Stimulated activated CD4-positive, alpha-beta T cell treated with anti-CD3 and anti-CD28 coated beads, Interleukin-12 subunit alpha, Interleukin-12 subunit beta, amount 100 ng/mL, for 48 hours (primary cell): ENCODE data around the gene RBMXL3.
"Not testable (repeated sequence)": the region's sequence is repeated elsewhere in the genome, so short reads cannot be mapped to it uniquely, and the experiment has no call there.

ENCODE experiments used
- DNase-seq, 3 donors: peaks; one replicate each; pipeline ENCODE4 v3.0.0-alpha.2; 2020; ENCODE audit warnings: low read depth in 2 of 3, low spot score in 1 of 3

Gene RBMXL3

GRCh38 chrX:115189110-115189509 is at the start of gene RBMXL3:
RBMXL3 (plus strand) TSS chrX:115189410; CDS start chrX:115189442, 32 bp downstream.
- DNase-seq = no peak

DNA sequence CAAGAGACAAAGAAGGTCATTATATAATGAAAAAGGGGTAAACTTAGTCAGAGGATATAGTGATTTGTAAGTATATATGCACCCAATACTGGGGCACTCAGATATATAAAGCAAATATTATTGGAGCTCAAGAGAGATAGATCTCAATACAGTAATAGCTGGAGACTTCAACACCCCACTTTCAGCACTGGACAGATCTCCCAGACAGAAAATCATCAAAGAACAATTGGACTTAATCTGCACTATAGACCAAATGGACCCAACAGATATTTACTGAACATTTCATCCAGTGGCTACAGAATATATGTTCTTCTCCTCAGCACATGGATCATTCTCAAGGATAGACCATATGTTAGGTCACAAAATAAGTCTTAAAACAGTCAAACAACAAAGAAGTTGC is 47.2 kb upstream of the RBMXL3 start:
- no peak for DNase-seq

DNA sequence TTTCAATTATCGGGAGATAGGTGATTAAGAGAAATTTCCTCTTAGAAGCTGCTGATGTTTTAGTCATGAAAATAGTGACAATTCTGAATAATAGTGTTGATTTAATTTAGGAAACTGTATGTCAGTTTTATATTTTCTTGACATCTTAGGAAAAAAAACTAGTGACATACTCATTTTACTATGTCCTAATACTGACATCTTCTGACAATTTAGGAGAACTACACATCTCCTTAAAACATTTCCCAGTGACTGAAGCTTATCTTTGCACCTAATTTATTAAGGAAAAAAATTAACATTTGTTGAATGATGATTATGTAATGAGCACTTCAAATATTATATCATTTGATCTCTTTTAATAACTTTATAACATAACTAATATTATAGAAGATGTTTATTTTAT is 42.0 kb upstream of the RBMXL3 start:
- DNase-seq = no peak

- DNase-seq = no peak
These were observed 16.0 kb upstream of the RBMXL3 start for GRCh38 chrX:115173181-115173580.

DNA sequence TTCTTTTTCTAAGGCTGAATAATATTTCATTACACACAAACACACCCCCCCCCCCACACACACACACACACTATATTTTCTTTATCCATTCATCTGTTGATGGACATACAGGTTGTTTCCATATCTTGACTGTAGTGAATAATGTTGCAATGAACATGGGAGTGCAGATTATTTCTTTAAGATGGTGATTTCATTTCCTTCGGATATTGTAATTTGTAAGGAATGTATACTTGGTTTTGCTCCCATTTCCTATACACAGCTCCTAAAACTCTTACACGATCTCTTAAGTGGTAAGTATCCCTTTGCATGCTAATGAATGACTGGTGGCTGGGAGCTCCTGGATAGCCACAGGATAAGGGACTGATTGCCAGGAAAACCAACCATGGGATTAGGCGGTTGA is 14.7 kb upstream of the RBMXL3 start:
- no peak for DNase-seq

DNA sequence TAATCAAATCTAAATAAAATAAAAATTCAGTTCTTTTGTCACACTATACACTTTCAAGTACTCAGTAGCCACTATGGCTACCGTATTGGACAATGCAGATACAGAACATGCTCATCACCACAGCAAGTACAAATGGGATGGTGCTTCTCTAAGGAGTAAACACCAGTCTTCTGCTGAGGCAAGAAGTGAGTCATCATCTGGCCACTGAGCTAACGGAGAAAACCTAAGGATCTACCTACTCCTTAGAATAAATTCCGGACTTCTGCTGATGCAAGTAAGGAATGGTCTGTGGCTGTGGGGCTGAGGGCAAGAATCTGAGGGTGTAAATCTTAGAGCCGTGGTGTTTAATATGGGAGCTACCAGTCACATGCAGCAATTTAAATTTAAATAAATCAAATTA is 11.3 kb upstream of the RBMXL3 start:
- DNase-seq = no peak

DNA sequence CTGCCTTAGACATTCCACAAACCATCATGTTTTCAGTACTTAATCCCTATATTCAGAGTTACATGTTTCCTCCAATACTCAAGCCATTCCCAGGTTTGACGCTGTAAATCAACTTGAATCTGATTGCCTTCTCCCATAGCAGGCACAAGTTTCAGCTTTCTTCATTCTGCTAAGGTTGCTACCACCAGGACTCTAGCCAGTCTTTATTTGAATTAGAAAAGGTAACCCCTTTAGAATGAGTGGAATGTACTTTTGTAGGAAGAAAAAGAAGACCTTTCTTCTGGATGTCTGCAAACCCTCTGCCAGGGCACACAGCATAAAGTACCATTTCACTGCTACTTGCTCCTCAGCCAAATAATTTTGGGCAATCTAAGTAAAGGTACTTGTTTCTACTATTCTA is 10.7 kb upstream of the RBMXL3 start:
- no peak for DNase-seq

- DNase-seq = no peak
These were observed 5.2 kb upstream of the RBMXL3 start for GRCh38 chrX:115183980-115184379.

DNA sequence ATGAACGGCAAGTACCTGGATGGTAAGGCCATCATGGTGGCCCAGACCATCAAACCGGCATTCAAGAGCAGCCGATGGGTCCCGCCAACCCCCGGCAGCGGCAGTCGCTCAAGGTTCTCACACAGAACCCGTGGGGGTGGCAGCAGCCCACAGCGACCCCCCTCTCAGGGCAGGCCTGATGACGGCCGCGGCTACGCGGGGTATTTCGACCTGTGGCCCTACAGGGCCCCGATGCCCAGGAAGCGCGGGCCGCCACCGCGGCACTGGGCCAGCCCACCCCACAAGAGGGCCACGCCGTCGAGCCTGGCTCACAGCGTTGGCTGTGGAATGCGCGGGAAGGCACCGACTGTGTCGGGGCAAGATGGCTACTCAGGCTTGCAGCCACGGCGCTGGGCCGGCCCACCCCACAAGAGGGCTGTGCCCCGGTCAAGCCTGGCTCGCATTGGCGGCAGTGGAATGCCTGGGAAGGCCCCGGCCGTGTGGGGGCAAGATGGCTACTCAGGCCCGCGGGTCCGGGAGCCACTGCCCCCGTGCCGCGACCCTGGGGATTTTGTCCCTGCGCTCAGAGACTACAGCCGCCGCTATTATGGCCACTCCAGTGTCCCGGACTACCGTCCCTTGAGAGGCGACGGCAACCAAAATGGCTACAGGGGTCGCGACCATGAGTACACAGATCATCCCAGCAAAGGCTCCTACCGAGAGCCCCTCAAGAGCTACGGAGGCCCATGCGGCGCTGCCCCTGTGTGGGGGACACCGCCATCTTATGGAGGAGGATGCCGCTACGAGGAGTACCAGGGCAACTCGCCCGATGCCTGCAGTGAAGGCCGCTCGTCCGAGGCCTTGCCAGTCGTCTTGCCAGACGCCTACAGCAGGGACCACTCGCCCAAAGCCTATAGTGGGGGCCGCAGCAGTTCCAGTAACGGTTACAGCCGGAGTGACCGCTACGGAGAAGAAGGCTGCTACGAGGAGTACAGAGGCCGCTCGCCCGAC is 731 bp downstream of the RBMXL3 start:
- no peak for DNase-seq

- no peak for DNase-seq
These were observed 1.7 kb downstream of the RBMXL3 start for GRCh38 chrX:115190636-115191489.

DNA sequence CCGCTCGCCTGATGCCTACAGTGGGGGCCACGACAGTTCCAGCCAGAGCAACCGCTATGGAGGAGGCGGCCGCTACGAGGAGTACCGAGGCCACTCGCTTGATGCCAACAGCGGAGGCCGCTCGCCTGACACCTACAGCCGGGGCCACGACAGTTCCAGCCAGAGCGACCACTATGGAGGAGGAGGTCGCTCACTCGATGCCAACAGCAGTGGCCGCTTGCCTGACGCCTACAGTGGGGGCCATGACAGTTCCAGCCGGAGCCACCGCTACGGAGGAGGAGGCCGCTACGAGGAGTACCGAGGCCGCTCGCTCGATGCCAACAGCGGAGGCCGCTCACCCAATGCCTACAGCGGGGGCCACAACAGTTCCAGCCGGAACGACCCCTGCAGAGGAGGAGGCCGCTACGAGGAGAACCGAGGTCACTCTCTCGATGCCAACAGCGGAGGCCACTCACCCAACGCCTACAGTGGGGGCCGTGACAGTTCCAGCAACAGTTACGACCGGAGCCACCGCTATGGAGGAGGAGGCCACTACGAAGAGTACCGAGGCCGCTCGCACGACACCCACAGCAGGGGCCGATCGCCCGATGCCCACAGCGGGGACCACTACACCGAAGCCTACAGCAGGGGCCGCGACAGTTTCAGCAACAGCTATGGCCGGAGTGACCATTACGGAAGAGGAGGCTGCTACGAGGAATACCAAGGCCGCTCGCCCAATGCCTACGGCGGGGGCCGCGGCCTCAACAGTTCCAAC is 2.5 kb downstream of the RBMXL3 start:
- DNase-seq = no peak

DNA sequence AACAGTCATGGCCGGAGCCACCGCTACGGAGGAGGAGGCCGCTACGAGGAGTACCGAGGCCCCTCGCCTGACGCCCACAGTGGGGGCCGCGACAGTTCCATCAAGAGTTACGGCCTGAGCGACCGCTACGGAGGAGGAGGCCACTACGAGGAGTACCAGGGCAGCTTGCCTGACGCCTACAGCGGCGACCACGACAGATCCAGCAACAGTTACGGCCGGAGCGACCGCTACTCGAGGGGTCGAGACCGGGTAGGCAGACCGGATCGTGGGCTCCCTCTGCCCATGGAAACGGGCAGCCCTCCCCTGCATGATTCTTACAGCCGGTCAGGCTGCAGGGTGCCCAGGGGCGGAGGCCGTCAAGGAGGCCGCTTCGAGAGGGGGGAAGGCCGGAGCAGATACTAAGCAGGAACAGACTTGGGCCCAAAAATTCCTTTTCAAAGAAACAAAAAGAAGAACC is 3.1 kb downstream of the RBMXL3 start:
- no peak for DNase-seq

- DNase-seq = no peak
These were observed 14.8 kb downstream of the RBMXL3 start for GRCh38 chrX:115204040-115204439.

GRCh38 chrX:115209547-115209946 is 20.3 kb downstream of the RBMXL3 start:
- DNase-seq = not testable (repeated sequence)

GRCh38 chrX:115214151-115214550 is 24.9 kb downstream of the RBMXL3 start:
- DNase-seq = no peak

DNA sequence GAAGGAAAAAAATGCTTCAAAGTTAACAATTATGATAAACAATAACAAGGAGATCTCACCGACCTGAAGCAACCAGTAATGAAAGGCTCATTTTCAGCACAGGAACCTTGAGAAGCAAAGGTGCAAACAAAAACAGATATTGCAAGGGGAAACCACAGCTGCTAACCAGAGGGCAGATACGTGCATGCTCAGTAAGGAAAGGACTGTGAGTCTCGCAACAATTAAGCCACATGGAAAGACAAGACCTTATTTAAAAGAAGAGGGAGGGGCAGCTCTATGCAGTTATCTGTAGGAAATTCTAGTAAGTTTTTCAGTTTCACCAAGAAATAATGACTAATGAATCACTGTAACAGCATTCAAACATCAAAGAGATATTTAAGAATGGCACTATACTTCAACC is 25.4 kb downstream of the RBMXL3 start:
- no peak for DNase-seq

DNA sequence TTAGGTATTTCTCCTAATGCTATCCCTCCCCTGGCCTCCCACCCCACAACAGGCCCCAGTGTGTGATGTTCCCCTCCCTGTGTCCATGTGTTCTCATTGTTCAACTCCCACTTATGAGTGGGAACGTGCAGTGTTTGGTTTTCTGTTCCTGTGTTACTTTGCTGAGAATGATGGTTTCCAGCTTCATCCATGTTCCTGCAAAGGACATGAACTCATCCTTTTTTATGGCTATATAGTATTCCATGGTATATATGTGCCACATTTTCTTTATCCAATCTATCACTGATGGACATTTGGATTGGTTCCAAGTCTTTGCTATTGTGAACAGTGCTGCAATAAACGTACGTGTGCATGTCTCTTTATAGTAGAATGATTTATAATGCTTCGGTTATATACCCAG is 28.1 kb downstream of the RBMXL3 start:
- DNase-seq = not testable (repeated sequence)

DNA sequence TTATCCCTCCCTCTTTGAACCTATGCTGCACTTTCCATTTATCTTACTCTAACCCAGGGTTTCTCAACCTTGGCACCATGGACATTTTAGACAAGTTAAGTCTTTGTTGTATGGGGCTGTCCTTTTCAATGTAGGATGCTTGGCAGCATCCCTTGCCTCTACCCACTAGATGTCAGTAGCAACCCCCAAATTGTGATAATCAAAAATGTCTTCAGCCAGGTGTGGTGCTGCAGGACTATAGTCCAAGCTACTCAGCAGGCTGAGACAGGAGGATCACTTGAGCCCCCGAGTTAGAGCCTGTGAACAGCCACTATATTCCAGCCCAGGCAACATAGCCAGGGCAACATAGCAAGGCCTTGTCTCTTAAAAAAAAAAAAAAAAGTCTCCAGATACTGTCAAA is 37.7 kb downstream of the RBMXL3 start:
- DNase-seq = no peak

DNA sequence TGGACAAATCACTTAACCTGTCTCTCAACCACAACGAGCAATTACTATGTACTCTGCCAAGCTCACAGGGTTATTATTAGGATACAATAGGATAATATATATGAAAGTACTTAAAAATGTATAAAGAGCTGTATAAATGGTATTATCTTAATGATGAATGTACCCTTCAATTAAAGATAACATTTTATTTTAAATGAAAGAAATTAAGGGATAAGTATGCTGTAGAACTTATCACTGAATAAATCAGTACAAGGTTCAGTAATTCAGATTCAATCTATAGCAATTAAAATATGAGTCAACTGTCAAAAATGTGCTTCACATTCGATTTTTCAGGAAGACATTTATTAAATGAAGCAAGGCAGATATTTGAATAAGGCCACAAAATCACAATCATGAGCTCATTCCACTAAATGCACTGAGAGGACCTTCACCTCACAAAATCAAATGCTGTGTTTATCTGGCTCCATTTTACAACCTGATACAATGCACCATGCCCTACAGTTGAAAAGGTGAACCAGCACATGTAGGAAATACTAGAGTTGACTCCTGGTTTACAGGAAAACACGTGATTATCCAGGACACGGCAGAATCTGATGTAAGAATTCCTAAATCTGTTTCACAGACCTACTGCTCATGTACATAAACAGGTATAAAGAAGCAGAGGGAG is 40.3 kb downstream of the RBMXL3 start:
- no peak for DNase-seq

DNA sequence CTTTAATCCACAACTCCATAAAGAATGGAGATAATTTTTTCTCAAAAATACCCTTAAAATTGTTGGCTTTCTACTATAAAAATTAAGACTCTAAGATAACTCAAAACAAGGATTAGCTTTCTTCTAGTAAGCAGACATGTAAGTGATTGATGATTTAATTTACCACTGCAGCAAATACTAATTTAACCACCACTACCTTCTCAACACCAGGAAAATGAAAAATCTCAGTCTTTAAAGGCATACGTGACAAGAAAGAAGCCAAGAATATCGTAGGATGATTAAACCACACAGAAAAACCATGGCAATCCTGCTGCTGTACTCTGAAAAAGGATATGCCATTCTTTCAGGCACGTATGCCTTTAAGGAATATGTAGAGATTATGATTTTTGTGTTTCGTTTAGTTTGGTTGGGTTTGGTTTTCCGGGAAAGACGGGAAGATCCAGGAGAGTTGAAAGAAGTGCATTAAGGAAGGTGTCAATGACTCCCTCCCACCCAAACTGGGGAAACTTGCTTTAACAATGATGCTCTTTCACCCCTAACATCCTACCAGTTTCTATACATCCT is 43.8 kb downstream of the RBMXL3 start:
- no peak for DNase-seq
